Neural progenitor cell (in vitro differentiated cells): ENCODE data around the gene TMED7.

Experiments used
- CTCF ChIP-seq: fragments of 200-600 bp; sonication (generic); IDR thresholded peaks from 2 replicates; pipeline ENCODE4 v1.5.1; 2017; ENCODE audit warnings: antibody characterized with exemption, mild to moderate bottlenecking
- EZH2 ChIP-seq: fragments of 200-600 bp; sonication (generic); IDR thresholded peaks from 2 replicates; pipeline ENCODE4 v1.6.1; 2017; ENCODE audit warnings: antibody characterized with exemption, mild to moderate bottlenecking, moderate library complexity
- EZH2phosphoT487 ChIP-seq: fragments of 200-600 bp; sonication (generic); IDR thresholded peaks from 2 replicates; pipeline ENCODE4 v1.6.1; 2017; ENCODE audit warnings: antibody characterized with exemption

GRCh38 chr5:115568668-115569067 lies 57.2 kb downstream of the TMED7 start:
- no peak for TF ChIP-seq CTCF
- no peak for TF ChIP-seq EZH2phosphoT487
- TF ChIP-seq EZH2: no peak
